Brain pericyte (primary cell): Measurements from ENCODE around the gene ARHGEF5.

Experiments
- DNase-seq: peaks from one replicate; pipeline ENCODE4 v3.0.0-alpha.2; 2012; ENCODE audit warnings: low read depth, low spot score

ARHGEF5 gene

GRCh38 chr7:144428431-144428830 lies 73.2 kb downstream of the ARHGEF5 start:
- no peak for DNase-seq
